Fibroblast of skin of scalp (primary cell): ENCODE measurements around the gene ERF. TPM values are rescaled to one million over a fixed set of nuclear protein-coding genes. Genes with fewer than 3 reads are reported as not detected.

ENCODE experiments used
- DNase-seq: peaks from one replicate; pipeline ENCODE4 v3.0.0-alpha.2; 2013
- polyA plus RNA-seq, 2 experiments: library from polyadenylated mRNA; unstranded; fragments of 120-200 nt; gene quantifications; one replicate each; pipeline ENCODE4 v1.2.1, GENCODE V29; 2013; ENCODE audit not compliant: insufficient read length in 2 of 2

Gene ERF
- 69.7 TPM for polyA plus RNA-seq (2013, experiment 1 of 2; ENCODE audit: insufficient read length)
- 68.1 TPM for polyA plus RNA-seq (2013, experiment 2 of 2; ENCODE audit: insufficient read length)

DNA sequence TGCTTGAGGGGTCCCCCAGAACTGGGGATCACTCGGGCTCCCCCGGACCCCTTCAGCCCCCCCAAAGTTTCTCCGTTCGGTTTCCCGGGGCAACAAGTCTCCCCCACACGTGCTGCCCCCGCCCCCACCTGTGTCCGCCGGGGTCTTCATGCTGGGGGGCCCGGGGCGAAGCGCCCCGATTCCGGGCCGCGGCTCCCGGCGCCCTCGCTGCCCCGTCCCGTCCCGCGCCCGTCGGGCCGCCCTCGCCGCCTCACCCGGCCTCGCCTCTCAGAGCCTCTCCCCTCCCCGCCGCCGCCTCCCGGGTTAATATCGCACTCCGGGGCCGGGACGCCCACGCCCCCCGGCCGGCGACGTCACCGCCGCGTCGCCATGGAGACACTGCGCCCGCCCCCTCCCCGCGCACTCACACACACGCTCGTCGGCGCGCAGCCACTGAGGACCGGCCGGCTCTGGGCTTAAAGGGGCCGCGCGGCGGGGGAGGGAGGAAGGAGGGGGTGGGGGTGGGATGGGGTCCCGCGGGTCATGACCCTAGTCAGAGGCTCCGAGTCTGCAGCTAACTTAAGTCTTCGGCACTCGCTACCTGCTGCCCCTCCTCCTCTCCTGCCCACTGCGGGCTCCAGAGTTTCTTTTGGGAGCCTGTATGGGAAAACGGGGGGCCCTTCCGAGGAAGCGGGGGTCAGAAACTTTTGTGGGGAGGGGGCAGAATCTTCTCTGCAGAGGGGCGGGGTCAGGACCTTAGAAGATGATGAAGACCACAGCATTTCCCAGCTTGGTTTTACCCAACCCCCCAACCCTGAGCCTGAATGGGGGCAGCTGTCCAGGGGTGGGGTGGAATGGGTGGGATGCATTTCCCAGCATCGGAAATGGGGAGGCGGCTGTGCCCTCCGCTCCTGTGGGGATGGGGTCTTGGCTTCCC, at the start of gene ERF:
ERF (minus strand) TSS at position 279 of the 916 bp plus-strand sequence; CDS start at position 150, 129 bp downstream.
- DNase-seq, result peak; percentile 92

DNA sequence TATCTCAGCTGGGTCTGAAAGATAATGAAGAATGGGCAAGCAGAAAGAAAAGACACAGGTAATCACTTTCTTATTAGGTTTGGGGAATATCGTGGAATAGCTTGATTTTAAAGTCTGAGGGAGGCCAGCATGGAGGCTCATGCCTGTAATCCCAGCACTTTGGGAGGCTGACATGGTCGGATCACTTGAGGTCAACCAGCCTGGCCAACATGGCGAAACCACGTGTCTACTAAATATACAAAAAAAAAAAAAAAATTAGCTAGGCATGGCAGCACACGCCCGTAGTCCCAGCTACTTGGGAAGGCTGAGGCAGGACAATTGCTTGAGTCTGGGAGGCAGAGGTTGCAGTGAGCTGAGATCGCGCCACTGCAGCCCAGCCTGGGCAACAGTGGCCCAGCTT, 48.9 kb upstream of the ERF start:
- no peak for DNase-seq

DNA sequence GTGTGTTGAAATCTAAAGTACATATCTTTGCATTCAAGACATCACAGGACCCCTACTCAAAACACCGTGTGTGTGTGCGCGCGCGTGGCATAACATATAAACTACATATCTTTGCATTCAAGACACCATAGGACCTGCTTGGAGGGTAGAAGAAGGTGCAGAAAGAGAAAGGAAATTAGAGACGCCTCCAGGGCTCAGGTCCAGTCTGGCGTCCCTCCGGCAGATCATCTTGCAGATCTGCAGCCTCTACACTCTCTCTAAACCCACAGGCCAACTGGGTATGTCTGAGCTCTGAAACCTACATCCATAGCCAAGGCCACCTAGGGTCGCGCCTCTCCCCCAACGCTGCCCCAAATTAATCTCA, 48.2 kb upstream of the ERF start:
- no peak for DNase-seq

DNA sequence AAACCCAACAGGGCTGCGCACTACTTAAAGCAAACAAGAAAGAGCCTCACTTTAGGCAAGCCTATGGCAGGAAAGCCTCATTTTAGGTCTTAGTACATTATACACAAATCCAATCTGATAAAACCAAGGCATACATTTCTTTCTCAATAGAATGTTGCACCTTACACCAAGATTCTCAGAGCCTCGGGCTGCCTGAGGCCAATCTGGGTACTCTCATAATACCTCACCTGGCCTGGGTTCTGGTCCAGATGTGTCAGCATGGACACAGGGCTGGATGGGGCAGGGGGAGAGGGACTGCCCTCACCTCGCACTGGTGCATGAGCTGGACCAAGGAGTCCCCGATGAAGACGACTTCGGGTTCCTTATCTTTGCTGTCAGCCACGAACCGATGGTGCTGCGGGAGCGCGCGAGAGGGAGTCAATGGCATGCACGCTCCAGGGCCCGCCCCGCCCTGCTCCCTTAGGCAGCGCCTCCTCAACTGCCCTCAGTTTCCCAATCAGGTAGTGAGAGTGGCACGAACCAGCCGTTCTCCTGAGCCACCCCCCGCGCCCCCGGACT, 46.8 kb upstream of the ERF start, which contains the start of gene PRR19:
PRR19 (plus strand) TSS at position 487 of the 558 bp plus-strand sequence. CDS start 7,453 bp downstream, outside the sequence.
- no peak for DNase-seq

DNA sequence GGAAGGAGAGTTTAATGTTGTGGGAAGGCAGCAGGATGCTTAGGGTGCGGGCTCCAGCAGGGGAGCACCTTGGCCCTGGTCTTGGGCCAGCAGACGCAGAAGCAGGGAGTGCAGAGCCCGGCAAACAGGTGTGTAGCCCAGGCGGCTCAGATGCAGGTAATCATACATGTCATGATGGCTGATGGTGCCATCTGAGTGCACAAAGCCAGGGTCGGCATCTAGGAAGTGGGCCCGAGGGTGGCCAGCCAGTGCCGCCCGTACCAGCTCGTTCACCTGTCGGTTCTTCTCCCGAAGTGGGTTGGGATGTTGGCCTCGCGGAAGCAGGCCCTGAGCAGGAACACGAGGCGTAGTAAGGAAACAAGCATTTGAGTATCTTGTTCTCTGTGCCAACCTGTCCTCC, 42.1 kb upstream of the ERF start:
- DNase-seq, result no peak

DNA sequence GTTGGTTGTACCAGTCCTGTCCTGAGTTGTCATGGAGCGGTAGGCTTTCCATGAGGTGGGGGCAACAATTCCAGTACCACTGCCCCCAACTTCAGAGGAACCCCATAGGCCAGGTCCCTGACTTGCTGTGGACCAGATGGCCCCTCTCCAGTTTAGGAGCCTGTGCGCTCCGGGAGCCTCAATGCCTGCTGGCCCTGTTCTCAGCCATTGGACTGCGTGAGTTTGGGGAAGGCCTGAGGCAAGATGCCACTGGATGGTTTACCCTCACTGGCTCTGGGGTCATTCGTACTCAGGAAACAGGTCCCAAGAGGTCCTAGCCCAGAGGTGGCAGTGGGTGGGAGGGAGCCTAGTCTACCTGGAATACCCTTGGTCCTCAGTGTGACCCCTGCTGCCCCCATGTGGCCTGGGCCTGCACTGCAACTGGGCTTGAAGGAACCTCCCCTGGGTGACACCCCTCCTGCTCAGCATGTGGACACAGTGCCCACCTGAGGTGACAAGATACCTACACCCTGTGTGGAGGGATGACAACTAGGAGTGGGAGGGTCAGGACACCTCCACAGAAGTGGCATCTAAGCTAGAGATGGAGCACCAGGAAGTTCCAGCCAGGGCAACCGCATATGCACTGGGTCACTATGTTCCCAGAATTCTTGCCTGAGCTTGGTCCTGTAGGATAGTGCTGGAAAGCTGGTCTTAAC, 41.0 kb upstream of the ERF start:
- peak; percentile 61 for DNase-seq

DNA sequence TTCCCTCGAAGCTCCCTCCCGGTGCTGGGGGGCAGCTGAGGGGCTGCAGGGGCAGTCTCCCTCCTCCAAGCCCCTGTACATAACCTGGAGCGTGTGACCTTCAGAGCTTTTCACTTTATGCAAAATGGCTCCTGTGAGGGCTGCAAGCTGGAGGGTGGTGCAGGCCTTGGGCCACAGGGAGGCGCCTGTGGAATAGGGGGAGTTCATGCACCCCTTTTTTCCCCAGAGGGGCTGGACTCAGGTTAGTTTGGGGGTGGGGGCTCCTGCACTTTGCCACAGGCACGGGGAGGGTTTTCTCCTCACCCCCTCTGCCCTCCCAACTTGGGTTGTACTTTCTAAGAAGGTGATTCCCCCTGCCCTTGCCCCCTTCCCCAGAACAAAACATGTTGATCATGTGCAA, 40.4 kb upstream of the ERF start:
- no peak for DNase-seq

GRCh38 chr19:42294471-42295137, 39.7 kb upstream of the ERF start:
- DNase-seq, result no peak

- DNase-seq, result no peak
Measured at GRCh38 chr19:42293948-42294347, 39.0 kb upstream of the ERF start.

DNA sequence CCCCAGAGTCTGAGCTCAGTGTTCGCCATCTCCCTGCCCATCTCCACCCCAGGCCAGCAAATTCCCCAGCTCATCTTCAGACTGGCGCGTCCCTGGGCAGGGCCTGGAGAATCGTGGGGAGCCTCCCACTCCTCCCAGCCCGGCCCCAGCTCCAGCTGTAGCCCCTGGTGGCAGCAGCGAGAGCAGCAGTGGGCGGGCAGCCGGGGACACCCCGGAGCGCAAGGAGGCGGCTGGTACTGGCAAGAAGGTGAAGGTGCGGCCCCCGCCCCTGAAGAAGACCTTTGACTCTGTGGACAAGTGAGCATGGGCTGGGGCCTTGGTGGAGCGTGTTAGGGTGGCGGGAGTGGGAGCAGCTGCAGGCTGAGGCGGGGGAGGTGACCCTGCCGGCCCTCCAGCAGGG, 38.6 kb upstream of the ERF start:
- DNase-seq, result no peak

GRCh38 chr19:42292963-42293362, 38.0 kb upstream of the ERF start:
- no peak for DNase-seq

- DNase-seq, result no peak
Measured at GRCh38 chr19:42292042-42292960, 37.4 kb upstream of the ERF start.

DNA sequence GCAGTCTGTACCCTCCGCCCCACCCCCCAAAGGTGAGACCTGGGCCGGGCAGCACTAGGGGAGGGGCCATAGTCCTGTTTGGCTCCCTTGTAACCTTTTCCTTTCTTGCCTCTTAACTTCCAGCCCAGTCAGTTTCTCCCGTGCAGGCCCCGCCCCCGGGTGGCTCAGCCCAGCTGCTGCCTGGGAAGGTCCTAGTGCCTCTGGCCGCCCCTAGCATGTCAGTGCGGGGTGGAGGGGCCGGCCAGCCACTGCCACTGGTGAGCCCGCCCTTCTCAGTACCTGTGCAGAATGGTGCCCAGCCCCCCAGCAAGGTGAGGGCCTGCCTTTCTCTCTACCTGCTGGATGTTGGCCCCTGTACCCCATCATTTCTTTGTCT, 36.5 kb upstream of the ERF start:
- DNase-seq, result no peak

DNA sequence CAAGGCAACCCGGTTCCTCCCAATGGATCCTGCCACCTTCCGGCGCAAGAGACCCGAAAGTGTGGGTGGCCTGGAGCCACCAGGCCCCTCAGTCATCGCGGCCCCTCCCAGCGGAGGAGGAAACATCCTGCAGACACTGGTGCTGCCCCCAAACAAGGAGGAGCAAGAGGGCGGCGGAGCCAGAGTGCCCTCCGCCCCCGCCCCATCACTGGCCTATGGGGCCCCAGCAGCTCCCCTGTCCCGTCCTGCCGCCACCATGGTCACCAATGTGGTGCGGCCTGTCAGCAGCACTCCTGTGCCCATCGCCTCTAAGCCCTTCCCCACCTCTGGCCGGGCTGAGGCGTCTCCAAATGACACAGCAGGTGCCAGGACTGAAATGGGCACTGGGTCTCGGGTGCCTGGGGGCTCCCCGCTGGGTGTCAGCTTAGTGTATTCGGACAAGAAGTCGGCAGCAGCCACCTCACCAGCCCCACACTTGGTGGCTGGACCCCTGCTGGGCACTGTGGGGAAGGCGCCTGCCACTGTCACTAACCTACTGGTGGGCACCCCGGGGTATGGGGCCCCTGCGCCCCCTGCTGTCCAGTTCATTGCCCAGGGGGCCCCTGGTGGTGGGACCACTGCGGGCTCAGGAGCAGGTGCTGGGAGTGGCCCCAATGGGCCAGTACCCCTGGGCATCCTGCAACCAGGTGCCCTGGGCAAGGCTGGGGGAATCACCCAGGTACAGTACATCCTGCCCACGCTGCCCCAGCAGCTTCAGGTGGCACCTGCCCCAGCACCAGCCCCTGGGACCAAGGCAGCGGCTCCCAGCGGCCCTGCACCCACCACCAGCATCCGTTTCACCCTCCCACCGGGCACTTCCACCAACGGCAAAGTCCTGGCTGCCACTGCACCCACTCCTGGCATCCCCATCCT, 35.9 kb upstream of the ERF start:
- DNase-seq, result no peak

- DNase-seq, result no peak
Measured at GRCh38 chr19:42290136-42290522, 35.2 kb upstream of the ERF start.

DNA sequence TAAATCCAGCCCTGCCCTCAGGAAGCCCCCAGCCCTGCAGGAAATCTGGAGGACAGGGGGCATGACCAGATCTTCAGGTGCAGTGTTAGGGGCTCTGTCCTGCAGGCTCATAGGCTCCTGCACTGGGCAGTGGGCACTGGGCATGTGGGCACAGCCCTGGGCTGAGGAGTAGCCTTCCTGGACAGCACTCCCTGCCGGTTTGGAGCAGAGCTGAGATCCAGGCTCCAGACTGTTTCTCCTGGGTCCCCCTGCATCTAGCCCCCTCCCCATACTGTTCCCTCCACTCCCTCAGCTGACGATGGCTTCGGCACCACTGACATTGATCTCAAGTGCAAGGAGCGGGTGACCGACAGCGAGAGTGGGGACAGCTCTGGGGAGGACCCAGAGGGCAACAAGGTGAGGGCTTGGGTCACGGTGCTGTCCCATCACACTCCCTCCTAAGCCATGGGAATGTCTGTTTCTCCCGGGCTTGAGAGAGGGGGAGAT, 34.7 kb upstream of the ERF start:
- DNase-seq, result no peak

- no peak for DNase-seq
Measured at GRCh38 chr19:42288881-42289555, 34.1 kb upstream of the ERF start.

DNA sequence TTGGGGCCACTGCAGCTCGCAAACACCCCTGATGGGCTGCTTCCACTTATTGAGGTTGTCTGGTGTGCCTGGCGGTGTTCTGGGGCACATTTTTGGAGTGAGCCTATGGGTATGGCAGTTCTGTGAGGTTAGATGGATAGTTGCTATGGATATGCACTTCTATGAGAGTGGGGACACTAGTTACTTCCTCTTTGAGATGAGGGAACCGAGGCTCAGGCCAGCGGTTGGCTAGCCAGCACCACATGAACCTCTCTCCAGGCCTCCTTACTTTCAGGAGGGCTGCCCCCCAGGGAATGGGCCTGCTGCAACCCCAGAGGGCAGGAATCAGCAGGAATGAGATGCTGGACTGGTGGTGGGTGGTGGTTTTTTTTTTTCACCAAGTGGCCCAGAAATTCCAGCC, 33.5 kb upstream of the ERF start:
- DNase-seq, result no peak

DNA sequence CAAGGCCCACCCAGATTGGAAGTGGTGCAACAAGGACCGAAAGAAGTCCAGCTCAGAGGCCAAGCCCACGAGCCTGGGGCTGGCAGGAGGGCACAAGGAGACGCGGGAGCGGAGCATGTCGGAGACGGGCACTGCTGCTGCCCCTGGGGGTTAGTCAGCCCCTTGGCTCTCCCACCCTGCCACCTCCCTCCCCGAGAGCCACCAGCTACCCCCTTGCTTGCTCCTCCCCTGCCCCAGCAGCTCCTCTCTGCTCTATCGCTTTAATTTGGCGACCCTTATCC, 32.8 kb upstream of the ERF start:
- no peak for DNase-seq
